A549 (cell line): ENCODE measurements around the gene STX12. TPM values are rescaled to one million over a fixed set of nuclear protein-coding genes. Genes with fewer than 3 reads are reported as not detected.
A peak's percentile ranks its signal among the peaks of the same experiment; 100 is the strongest.
"Not testable (repeated sequence)": the region's sequence is repeated elsewhere in the genome, so short reads cannot be mapped to it uniquely, and the experiment has no call there.

ENCODE experiments used
- ATAC-seq, 2 experiments: fragments of 200-7000 bp in 1 of 2; fragments of >200 bp in 1 of 2; cut with Nextera tagmentation in 1 of 2; cut with Tn5 transposase in 1 of 2; 3 replicates each; pipeline versions ENCODE4 v1.8.0 to v1.9.1; 2018 to 2020; ENCODE audit warnings: mild to moderate bottlenecking in 1 of 2, moderate library complexity in 1 of 2
- CTCF ChIA-PET: fragments of 300-600 bp; sonication (Branson Sonifier 250); formaldehyde crosslinking; extraction: SDS; loops from one replicate; lab custom pipeline; 2021; ENCODE audit warnings: antibody characterized with exemption, inconsistent platforms; lab: Yijun Ruan, JAX
- POLR2A ChIA-PET: fragments of 350-600 bp; formaldehyde crosslinking; extraction: SDS; loops from one replicate; lab custom pipeline; 2021; ENCODE audit warnings: antibody characterized with exemption, inconsistent platforms; lab: Yijun Ruan, JAX
- DNase-seq, 2 experiments: peaks; one replicate each; pipeline versions ENCODE4 v3.0.0 to v3.0.0-alpha.2; 2011 to 2016; ENCODE audit warnings: low read depth in 1 of 2, low spot score in 1 of 2
- FAIRE-seq: peaks from 2 replicates; lab custom pipeline; 2011; peaks lifted over from hg19 to GRCh38; lab: Jason Lieb, UNC
- H3K27ac ChIP-seq, 2 experiments: fragments of >200 bp; sonication (Bioruptor Twin); formaldehyde crosslinking; 3 replicates each; pipeline ENCODE4 v1.5.1; 2016 to 2017
- H3K4me1 ChIP-seq: fragments of >200 bp; sonication (Bioruptor Twin); formaldehyde crosslinking; 3 replicates; pipeline ENCODE4 v1.6.1; 2016
- H3K4me2 ChIP-seq: fragments of >200 bp; sonication (Bioruptor Twin); formaldehyde crosslinking; 3 replicates; pipeline ENCODE4 v1.6.1; 2016
- H3K4me3 ChIP-seq: fragments of >200 bp; sonication (Bioruptor Twin); formaldehyde crosslinking; 3 replicates; pipeline ENCODE4 v1.5.1; 2016
- H3K9me3 ChIP-seq: fragments of >200 bp; sonication (Bioruptor Twin); formaldehyde crosslinking; 3 replicates; pipeline ENCODE4 v1.6.1; 2016
- BHLHE40 ChIP-seq: IDR thresholded peaks from 2 replicates; pipeline ENCODE4 v1.6.1; 2012; ENCODE audit warnings: low read depth, low read length, inconsistent platforms
- EP300 ChIP-seq, 2 experiments: fragments of >200 bp; sonication (Bioruptor Twin); formaldehyde crosslinking; IDR thresholded peaks; 2 replicates in 1 of 2; 3 replicates in 1 of 2; pipeline ENCODE4 v1.6.1; 2016 to 2017
- HEYL ChIP-seq: fragments of 250-450 bp; sonication (Bioruptor Pico); IDR thresholded peaks from 2 replicates; pipeline ENCODE4 v1.8.0; 2021; ENCODE audit warnings: mild to moderate bottlenecking, moderate library complexity
- JUNB ChIP-seq: fragments of >200 bp; sonication (Bioruptor Twin); formaldehyde crosslinking; IDR thresholded peaks from 2 replicates; pipeline ENCODE4 v1.6.1; 2016
- MAFK ChIP-seq: fragments of 450-650 bp; IDR thresholded peaks from 2 replicates; pipeline ENCODE4 v1.6.1; 2014; ENCODE audit not compliant: partially characterized antibody
- POLR2AphosphoS2 ChIP-seq: conservative IDR thresholded peaks from 2 replicates; pipeline ENCODE4 v1.6.1; 2012; ENCODE audit warnings: low read length, improper control_type of control experiment, inconsistent platforms
- RAD21 ChIP-seq, 2 experiments: fragments of >200 bp in 1 of 2; sonication (Bioruptor Twin) in 1 of 2; formaldehyde crosslinking in 1 of 2; IDR thresholded peaks in 1 of 2; conservative IDR thresholded peaks in 1 of 2; 2 replicates in 1 of 2; 3 replicates in 1 of 2; pipeline ENCODE4 v1.6.1; 2012 to 2018; ENCODE audit warnings: inconsistent platforms in 1 of 2
- SMC3 ChIP-seq: fragments of >200 bp; sonication (Bioruptor Twin); formaldehyde crosslinking; IDR thresholded peaks from 3 replicates; pipeline ENCODE4 v1.6.1; 2018; ENCODE audit warnings: inconsistent platforms
- TFCP2L1 ChIP-seq: fragments of 250-450 bp; sonication (Bioruptor Pico); IDR thresholded peaks from 2 replicates; pipeline ENCODE4 v1.5.0; 2021; ENCODE audit warnings: mild to moderate bottlenecking
- WGBS: methylation state at CpG from one replicate; pipeline ENCODE4 v1.1.6; 2017; ENCODE audit errors: missing lambda C conversion rate; 5-methylcytosine and 5-hydroxymethylcytosine counted together
- polyA plus RNA-seq, 4 experiments: library from polyadenylated mRNA; depleted of rRNA in 3 of 4; stranded (reverse); fragments of >200 nt; fragmentation: RNase III in 1 of 4; extraction: RNeasy Plus Mini Kit Qiagen cat#74134 plus additional on column Dnase treatment in 1 of 4; gene quantifications; 2 replicates in 3 of 4; 3 replicates in 1 of 4; pipeline ENCODE4 v1.2.3, GENCODE V29; 2011 to 2017
- TF ChIP-seq, protein P1 (sequence below): IDR thresholded peaks from 2 replicates; pipeline ENCODE4 v1.6.1; 2012
- TF ChIP-seq, protein P2 (sequence below): fragments of >200 bp; sonication (Bioruptor Twin); formaldehyde crosslinking; IDR thresholded peaks from 3 replicates; pipeline ENCODE4 v1.5.1; 2016
- TF ChIP-seq, protein P3 (sequence below): fragments of >200 bp; sonication (Bioruptor Twin); formaldehyde crosslinking; IDR thresholded peaks from 2 replicates; pipeline ENCODE4 v1.6.1; 2016

The STX12 gene
- polyA plus RNA-seq, 2 of the 4 experiments (the other 2 are of a cell fraction) = 11.9 to 14.6 TPM

DNA sequence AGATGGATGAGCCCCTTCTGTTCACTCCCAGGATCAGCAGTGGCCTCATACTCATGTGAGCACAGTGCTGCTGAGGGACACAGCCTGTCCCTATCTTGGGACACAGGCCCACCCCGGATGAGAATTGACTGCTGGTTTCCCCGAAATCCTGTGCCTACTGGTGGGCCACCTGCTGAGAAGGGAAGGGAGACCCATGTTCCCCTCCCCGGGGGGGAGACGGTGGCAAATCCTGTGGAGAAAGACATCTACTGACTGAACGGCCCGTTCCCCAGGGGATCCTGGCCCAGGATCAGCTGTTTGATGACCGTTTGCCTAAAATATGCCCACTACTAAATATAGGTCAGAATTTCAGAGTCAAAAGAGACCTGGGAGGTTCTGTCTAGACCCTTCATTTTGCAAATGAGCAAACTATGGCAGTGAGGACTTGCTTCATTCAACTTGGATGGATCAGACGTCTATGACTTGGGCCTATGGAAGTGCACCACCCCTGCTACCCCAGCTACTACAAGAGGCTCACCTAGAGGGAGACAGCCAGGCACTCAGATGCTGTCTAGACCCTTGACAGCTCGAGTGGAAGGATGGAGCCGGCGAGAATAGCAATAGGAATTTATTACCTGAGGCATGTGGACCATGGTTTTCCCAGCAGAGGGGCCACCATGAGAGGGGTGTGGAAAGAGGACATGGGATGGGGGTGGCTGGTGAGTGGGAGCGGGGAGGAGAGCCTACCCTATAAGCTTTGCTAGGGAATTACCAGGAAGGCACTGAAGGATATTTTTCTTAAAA, 83.7 kb downstream of the STX12 start (continued):
- TF ChIP-seq JUNB = no peak
- TF ChIP-seq, all 56 proteins: peak for 0

DNA sequence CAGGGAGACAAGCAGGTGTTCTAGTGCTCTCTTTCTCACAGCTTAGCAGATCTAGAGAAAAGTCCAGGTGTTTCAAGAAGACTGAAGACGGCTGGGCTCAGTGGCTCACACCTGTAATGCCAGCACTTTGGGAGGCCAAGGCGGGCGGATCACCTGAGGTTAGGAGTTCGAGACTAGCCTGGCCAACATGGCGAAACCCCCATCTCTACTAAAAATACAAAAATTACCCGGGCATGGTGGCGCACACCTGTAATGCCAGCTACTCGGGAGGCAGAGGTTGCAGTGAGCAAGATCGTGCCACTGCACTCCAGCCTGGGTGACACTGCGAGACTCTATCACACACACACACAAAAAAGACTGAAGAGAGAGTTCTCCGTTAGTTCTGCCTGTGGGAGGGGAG, 84.5 kb downstream of the STX12 start:
- H3K4me1 ChIP-seq, FAIRE-seq, H3K4me2 ChIP-seq, H3K9me3 ChIP-seq, H3K27ac ChIP-seq, ATAC-seq, DNase-seq, H3K4me3 ChIP-seq, POLR2A ChIA-PET: not testable (repeated sequence)
- CTCF ChIA-PET = interaction anchor here (0.6 to 6.0 kb wide), 34 partner anchors 8 to 564 kb away, joined by 3 to 126 read pairs (median 4); partner anchors contain the start of gene SMPDL3B
- WGBS = 53% methylated on average over 11 of the region's 11 CpGs

DNA sequence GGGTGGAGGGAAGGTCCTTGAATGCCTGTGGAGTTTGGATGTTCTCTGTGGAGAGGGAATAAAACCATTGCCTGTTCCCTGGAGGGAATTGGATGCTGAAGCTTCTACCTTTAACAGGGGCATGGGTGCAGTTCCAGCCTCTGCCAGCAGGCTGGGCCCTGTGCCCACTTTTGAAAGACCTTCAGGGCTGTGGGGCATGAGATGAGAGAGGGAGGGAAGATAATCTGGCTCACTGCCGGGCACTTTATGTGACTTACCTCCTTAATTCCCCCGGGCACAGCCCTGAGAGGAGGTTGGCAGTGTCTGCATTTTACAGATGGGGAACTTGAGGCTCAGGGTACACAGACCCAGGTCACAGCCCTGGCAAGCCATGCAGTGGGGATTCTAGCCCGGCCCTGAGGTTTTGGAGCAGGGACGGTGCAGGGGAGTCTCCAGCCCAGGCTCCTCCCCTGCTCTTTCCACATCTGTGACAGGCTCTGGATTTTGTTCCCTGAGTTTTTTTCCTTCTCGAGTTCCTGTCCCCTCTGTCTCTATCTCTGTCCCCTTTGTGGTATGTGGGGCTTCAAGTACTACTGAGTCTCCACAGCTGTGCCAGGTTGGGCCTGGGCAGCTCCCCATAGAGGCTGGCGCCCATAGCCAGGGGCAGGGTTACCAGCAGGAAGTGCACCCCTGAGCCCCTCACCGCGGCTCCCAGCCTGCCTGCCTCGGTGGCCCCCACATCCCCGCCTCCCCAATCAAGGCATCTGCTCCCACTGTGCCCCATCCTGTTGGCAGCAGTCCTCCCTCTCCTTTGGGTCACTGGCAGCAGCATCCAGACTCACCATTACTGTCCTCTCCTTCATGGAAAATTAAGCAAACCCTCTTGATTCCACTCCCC, 85.3 kb downstream of the STX12 start:
- TF ChIP-seq TFCP2L1 (CRISPR knock-in tag) = no peak
- TF ChIP-seq MAFK = no peak
- peak; percentile 89 to 92 for TF ChIP-seq RAD21 (conservative IDR thresholded peaks at IDR 0.05 in 1 of 2, IDR thresholded peaks at IDR 0.05 in 1 of 2)
- TF ChIP-seq JUNB = no peak
- TF ChIP-seq, protein P1, sequence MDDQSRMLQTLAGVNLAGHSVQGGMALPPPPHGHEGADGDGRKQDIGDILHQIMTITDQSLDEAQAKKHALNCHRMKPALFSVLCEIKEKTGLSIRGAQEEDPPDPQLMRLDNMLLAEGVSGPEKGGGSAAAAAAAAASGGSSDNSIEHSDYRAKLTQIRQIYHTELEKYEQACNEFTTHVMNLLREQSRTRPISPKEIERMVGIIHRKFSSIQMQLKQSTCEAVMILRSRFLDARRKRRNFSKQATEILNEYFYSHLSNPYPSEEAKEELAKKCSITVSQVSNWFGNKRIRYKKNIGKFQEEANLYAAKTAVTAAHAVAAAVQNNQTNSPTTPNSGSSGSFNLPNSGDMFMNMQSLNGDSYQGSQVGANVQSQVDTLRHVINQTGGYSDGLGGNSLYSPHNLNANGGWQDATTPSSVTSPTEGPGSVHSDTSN = no peak
- TF ChIP-seq, protein P2, sequence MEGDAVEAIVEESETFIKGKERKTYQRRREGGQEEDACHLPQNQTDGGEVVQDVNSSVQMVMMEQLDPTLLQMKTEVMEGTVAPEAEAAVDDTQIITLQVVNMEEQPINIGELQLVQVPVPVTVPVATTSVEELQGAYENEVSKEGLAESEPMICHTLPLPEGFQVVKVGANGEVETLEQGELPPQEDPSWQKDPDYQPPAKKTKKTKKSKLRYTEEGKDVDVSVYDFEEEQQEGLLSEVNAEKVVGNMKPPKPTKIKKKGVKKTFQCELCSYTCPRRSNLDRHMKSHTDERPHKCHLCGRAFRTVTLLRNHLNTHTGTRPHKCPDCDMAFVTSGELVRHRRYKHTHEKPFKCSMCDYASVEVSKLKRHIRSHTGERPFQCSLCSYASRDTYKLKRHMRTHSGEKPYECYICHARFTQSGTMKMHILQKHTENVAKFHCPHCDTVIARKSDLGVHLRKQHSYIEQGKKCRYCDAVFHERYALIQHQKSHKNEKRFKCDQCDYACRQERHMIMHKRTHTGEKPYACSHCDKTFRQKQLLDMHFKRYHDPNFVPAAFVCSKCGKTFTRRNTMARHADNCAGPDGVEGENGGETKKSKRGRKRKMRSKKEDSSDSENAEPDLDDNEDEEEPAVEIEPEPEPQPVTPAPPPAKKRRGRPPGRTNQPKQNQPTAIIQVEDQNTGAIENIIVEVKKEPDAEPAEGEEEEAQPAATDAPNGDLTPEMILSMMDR = peak; percentile 80
- TF ChIP-seq, protein P3, sequence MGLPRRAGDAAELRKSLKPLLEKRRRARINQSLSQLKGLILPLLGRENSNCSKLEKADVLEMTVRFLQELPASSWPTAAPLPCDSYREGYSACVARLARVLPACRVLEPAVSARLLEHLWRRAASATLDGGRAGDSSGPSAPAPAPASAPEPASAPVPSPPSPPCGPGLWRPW = no peak
- no peak for TF ChIP-seq BHLHE40
- no peak for TF ChIP-seq POLR2AphosphoS2
- peak; percentile 76 for TF ChIP-seq SMC3
- TF ChIP-seq EP300 (IDR thresholded peaks at IDR 0.05) = no peak
- TF ChIP-seq, all 56 proteins: peak for 3
- 61% methylated on average over 10 of the region's 10 CpGs for WGBS
- H3K9me3 ChIP-seq = no peaks in the 10 kb centered on the region
- peak overlapping the region in 1 of 2 experiments; percentile 24; a peak in 1 of 6 replicates for H3K27ac ChIP-seq
- CTCF ChIA-PET = interaction anchor here (0.6 to 6.0 kb wide), 34 partner anchors 8 to 563 kb away, joined by 3 to 126 read pairs (median 4); partner anchors contain the start of gene SMPDL3B
- POLR2A ChIA-PET = interaction anchor here (0.6 kb wide), 1 partner anchor 537 kb away, joined by 5 read pairs; no protein-coding TSS in a partner anchor
- H3K4me2 ChIP-seq = peak overlapping the region; percentile 39; the same call in 1 of the 3 replicates
- ATAC-seq (peak; percentile 89 to 94), FAIRE-seq (no peak), DNase-seq (peak; percentile 60 to 69)
- 0 out of 3 replicates have a peak, but pooled peaks cover under 1% of the 10 kb centered on the region for H3K4me1 ChIP-seq
- no peak overlapping the region for H3K4me3 ChIP-seq

DNA sequence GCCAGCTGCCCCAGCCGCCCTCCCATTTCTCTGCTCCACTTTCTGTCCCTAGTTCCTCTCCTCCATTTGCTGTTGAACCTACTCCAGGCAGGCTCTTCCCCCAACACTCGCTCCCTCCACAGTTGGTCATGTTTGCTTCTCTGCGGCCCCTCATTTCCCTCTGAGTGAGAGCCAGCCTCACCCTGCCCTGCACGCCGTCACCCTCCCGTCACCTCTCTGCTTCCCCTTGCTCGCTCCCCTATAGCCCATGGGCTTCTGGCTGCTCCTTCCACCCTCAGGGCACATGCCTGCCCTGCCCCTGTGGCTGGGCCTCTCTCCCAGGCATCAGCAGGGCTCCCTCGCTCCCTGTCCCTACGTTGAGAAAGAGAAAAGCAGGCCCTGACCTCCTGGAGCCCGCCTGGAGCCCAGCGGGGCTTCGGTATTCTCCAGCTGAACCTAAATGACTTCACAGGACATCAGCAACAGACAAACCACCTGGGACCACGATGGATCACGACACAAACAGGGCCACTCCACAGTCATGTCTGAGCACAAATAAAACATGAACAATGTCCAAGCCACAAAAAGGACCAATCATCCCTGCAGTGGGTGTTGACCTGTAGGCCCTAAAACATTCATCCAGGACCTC, 86.0 kb downstream of the STX12 start:
- Histone ChIP-seq H3K4me2 (no peak overlapping the region), H3K9me3 (no peaks in the 10 kb centered on the region), H3K4me3 (no peak overlapping the region), H3K4me1 (0 out of 3 replicates have a peak, but pooled peaks cover 3% of the 10 kb centered on the region), H3K27ac (no peak overlapping the region)
- DNase-seq (no peak), FAIRE-seq (no peak), ATAC-seq (no peak)
- POLR2A ChIA-PET = interaction anchor here (0.6 kb wide), 1 partner anchor 536 kb away, joined by 5 read pairs; no protein-coding TSS in a partner anchor
- TF ChIP-seq HEYL (CRISPR knock-in tag) = no peak
- CTCF ChIA-PET = interaction anchor here (0.6 to 6.0 kb wide), 7 partner anchors 9 to 227 kb away, joined by 3 to 126 read pairs (median 6); no protein-coding TSS in a partner anchor
- WGBS = 92% methylated on average over 11 of the region's 14 CpGs
